Activated T-cell treated with anti-CD3 and anti-CD28 coated beads for 24 hours (primary cell): ENCODE results near the gene FAAP20.
A peak's percentile ranks its signal among the peaks of the same experiment; 100 is the strongest.

Experiments
- DNase-seq: peaks from one replicate; pipeline ENCODE4 v3.0.0-alpha.2; 2020; ENCODE audit warnings: low read depth

Gene FAAP20

GRCh38 chr1:2177946-2178538 is 16.5 kb downstream of the FAAP20 start:
- DNase-seq: no peak

DNA sequence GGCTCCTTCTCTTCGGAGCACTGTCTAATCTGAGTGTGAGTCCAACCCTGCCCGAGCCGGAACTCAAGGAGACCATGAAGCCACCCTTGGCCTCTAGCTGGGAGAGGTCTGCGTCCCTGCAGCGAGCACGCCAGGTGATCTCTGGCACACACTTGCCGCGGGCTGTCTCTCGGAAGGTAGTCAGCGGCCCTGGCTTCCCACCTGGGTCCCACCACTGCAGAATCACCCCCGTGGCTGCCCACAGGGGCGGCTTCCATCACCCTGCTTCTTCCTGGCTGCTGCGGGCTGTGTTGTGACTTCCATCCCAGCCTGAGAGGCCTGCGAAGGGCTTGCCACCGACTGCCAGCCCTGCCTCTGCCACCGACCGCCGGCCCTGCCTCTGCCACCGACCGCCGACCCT is 17.0 kb downstream of the FAAP20 start:
- DNase-seq: no peak

DNA sequence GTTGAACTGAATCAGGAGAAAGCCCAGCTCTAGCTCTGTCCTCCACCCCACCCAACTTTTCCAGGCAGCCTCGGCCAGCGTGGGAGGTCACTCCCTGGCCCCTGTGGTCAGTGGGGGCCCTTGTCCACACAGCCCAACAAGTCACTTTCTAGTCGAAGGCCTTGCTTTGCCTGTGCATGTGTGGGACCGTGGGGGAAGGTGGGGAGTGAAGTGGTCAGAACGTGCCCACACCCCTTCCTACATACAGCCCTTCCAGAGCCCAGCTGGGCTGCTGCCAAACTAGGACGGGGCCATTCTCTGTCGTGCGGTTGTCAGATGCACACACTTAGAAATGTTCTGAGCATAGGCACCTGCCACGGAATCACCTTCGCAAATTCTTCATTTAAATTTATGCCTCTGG is 18.0 kb downstream of the FAAP20 start:
- DNase-seq: no peak

DNA sequence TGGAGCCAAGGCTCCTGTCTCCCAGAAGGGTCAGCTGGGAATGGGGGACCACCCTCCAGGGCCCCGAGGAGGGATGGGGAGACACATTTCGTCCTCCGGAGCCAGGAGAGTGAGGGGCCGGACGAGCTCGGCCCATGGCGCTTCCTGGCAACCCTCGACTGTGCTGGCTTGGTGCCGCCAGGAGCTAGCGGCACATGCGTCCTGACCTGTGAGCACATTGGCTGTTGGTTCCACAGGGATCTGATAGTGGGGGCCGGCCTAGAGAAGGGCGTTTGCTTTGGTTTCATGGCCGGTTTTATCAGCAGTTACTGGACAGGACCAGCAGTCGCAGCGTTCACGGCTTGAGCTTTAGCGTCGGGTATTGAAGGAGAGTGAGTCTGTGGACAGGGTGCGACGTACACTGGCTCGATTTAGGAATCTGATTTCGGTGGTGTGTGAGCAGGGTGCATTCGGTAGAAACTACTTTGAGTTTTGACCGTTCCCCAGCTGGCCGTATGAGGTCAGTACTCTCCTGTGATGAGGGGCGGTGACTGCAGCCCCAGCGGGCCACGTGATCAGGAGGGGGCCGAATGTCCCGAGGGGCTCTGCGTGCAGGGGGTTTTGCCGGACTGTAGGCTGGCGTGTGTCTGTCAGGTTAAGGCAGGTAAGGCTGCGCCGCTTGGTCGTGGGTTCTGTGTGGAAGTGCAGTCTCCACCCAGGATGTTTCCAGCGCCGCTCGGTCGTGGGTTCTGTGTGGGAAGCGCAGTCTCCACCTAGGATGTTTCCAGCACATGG is 18.7 kb downstream of the FAAP20 start:
- no peak for DNase-seq

GRCh38 chr1:2175055-2175414 is 19.5 kb downstream of the FAAP20 start:
- DNase-seq: no peak

GRCh38 chr1:2174348-2175054 is 20.1 kb downstream of the FAAP20 start:
- peak; percentile 15 for DNase-seq

GRCh38 chr1:2173546-2174347 is 20.8 kb downstream of the FAAP20 start:
- DNase-seq: no peak

DNA sequence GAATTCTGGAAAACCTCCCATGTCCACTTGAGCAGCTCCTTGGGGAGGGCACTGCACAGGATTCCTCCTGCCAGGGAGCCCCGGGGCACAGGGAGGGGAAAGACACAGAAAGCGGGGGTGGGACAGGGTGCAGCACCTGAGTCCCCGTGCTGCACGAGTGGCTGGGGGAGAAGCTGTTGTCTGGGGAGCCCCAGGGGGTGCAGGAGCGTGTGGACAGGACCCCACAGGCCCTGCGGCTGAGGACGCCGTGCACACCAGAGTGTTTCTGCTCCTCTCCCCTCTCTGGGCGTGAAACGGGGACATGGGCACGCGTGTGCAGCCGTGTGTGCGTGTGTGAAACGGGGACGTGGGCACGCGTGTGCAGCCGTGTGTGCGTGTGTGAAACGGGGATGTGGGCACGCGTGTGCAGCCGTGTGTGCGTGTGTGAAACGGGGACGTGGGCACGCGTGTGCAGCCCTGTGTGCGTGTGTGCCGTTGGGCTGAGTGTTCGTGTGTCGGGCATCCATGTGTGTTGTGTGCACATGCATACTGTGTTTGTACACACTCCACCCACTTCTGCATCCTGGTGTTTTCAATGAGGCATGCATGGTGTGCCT is 21.9 kb downstream of the FAAP20 start:
- no peak for DNase-seq

- DNase-seq: no peak
These were observed 22.6 kb downstream of the FAAP20 start for GRCh38 chr1:2172012-2172411.

- DNase-seq: no peak
These were observed 24.4 kb downstream of the FAAP20 start for GRCh38 chr1:2170211-2170610.

DNA sequence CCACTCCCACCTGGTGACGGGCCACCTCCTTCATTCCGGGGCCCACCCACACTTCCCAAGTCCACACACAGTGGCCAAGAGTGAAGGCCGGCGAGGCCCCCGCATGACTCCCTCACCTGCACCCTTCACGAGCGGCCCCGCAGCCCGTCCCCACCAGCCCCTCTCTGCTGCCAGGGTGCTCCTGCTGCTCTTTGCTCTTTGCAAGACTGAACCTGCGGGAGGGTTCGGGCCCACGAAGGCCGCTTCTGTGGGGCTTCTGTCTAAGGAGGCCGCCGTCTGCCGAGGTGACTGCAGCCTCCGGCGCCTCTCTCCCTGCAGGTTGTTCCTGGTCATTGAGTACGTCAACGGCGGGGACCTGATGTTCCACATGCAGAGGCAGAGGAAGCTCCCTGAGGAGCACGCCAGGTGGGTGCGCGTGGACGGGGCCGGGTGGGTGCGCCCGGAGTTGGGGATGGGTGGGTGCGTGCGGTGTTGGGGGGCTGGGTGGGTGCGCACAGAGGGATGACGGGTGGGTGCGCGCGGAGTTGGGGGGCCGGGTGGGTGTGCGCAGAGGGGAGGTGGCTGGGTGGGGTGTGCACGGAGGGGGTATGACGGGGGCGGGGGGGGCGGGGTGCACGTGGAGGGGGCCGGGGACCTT is 25.3 kb downstream of the FAAP20 start:
- no peak for DNase-seq

DNA sequence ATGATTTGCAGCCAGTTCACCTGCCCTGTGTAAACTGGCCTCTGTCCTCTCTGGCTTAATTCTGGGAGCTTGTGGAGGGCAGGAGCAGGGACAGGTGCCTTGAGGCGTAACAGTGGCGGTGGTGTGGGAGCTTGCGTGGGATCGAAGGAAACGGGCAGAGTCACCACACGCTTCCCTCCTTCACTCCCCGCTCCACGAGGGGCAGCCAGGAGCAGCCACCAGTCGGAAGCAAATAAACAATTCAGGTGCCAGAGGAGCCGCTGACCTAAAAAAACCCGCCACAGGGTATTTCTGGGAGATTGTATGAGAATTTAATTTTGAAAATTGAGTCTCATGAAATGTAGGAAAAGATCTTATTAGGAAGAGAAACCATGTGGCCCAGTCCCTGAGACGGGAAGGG is 26.0 kb downstream of the FAAP20 start:
- no peak for DNase-seq

DNA sequence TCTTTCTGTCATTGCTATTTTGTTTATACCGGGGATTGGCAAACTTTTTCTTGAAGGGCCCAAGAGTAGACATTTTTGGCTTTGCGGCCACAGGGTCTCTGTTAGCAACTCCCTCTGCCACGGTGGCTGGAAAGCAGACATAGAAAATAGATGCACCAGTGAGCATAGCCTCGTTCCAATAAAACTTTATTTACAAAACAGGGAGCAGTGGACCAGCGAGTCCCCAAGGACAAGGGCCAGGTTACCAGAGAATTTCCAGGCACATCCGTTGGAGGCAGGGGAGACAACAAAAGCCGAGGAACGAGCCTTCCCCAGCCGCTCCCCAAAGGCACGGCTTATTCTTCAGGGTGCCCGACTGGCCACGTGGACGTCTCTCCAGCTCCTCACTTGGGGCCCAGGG is 26.5 kb downstream of the FAAP20 start:
- DNase-seq: no peak

GRCh38 chr1:2166695-2167094 is 27.9 kb downstream of the FAAP20 start:
- DNase-seq: no peak

GRCh38 chr1:2166254-2166653 is 28.3 kb downstream of the FAAP20 start:
- DNase-seq: no peak

GRCh38 chr1:2165646-2166045 is 28.9 kb downstream of the FAAP20 start:
- DNase-seq: no peak

GRCh38 chr1:2163205-2163604 is 31.4 kb downstream of the FAAP20 start:
- no peak for DNase-seq

DNA sequence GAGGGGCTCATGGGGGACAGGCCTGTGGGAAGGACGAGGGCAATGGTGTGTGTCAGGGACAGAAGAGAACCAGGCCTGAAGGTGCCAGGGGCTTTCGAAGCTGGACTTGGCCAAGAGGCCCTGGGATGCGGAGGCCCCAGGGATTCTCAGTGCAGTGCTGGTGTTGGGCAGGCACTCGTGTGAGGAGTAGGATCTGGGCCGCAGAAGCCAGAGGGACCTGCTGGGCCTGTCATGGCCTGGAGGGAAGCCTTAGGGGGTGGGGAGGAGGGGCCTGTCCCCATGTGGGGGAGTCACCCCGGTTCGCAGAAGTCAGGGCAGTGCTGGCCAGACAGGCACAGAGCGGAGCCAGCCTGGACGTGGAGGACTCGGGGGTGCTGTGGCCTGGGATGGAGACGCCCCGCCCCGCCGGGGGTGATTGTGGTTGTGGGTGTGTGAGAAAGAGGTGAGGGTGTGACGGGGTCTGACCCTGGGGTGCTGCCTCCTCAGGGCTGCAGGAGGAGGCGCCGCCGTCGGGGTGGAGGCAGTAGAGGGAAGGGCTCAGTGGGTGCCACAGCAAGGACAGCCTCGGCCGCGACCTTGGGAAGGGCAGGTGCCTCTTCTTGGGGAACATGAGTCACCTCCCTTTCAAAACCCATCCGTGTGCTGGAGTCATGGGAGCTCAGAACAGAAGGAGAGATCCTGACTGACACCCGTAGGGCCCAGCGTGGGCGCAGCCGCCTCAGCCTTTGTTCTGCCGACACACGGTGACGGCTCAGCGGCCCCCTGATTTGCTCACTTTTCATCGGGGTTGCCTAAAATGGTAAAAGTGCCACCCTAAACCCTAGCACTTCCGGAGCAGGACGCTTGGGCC is 33.9 kb downstream of the FAAP20 start:
- no peak for DNase-seq

DNA sequence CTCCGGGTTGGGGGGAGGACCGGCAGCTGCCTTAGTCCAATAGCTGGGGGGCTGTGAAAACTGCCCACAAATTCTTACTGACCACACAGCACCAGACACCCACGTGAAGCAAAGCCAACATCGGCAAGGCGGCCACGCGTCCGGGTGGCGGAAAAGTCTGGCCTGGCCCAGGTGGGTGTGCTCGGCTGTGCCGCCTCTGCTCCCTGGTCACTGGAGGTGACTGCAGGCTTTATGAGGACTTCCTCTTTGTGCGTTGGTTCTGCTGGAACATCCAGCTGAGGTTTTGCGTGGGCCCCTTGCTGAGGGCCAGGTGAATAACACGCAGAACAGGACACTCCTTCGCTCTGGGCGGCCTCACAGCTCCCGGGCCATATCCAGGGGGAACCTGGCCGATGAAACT is 35.4 kb downstream of the FAAP20 start:
- no peak for DNase-seq

GRCh38 chr1:2158272-2158671 is 36.3 kb downstream of the FAAP20 start:
- no peak for DNase-seq

- no peak for DNase-seq
These were observed 36.7 kb downstream of the FAAP20 start for GRCh38 chr1:2157856-2158255.
